Stomach (tissue), 9 donors: ENCODE data around the gene BBS1. TPM values are rescaled to one million over a fixed set of nuclear protein-coding genes. Genes with fewer than 3 reads are reported as not detected.
A peak's percentile ranks its signal among the peaks of the same experiment; 100 is the strongest.

ENCODE experiments used
- DNase-seq, 2 donors: peaks; one replicate each; pipeline versions ENCODE4 v3.0.0 to v3.0.0-alpha.2; 2013 to 2019
- H3K27ac ChIP-seq, 5 donors: fragments of 200-600 bp in 4 of 5; sonication (generic) in 4 of 5; one replicate each; pipeline ENCODE4 v1.5.1; 2013 to 2019; ENCODE audit warnings: mild to moderate bottlenecking in 1 of 5, moderate library complexity in 1 of 5
- H3K27me3 ChIP-seq, 3 donors: fragments of 200-600 bp; sonication (generic); one replicate each; pipeline ENCODE4 v1.5.1; 2017 to 2019; ENCODE audit warnings: mixed run types in 1 of 3
- H3K36me3 ChIP-seq, 4 donors: fragments of 200-600 bp; sonication (generic); 1 replicate in 3 of 4; 2 replicates in 1 of 4; pipeline ENCODE4 v1.5.1; 2016 to 2019
- H3K4me1 ChIP-seq, 4 donors: fragments of 200-600 bp; sonication (generic); one replicate each; pipeline ENCODE4 v1.5.1; 2016 to 2019
- H3K4me3 ChIP-seq, 4 donors: fragments of 200-600 bp; sonication (generic) in 3 of 4; one replicate each; pipeline ENCODE4 v1.5.1; 2016 to 2019; ENCODE audit warnings: mild to moderate bottlenecking in 1 of 4
- H3K9me3 ChIP-seq, 4 donors: fragments of 200-600 bp; sonication (generic); one replicate each; pipeline ENCODE4 v1.5.1; 2016 to 2019
- EP300 ChIP-seq: sonication (generic); formaldehyde crosslinking; IDR thresholded peaks from one replicate; pipeline ENCODE4 v1.6.1; 2017; ENCODE audit warnings: antibody characterized with exemption
- POLR2A ChIP-seq, 4 donors: fragments of 450-650 bp; IDR thresholded peaks; one replicate each; pipeline ENCODE4 v1.6.1; 2016; ENCODE audit warnings: antibody characterized with exemption in 4 of 4, control low read depth in 2 of 4, mild to moderate bottlenecking in 1 of 4, moderate library complexity in 1 of 4
- POLR2AphosphoS5 ChIP-seq, 3 donors: sonication (generic); formaldehyde crosslinking; IDR thresholded peaks; one replicate each; pipeline ENCODE4 v1.6.1; 2016; ENCODE audit warnings: antibody characterized with exemption in 3 of 3
- WGBS, 5 donors: extraction: QIAGEN DNeasy Blood & Tissue Kit in 3 of 5; methylation state at CpG; one replicate each; pipeline versions ENCODE4 v1.1.5 to v1.1.7; 2013 to 2018; 5-methylcytosine and 5-hydroxymethylcytosine counted together
- intact Hi-C: fragments of 100-400 bp; cut with DNase I; formaldehyde crosslinking; loops from one replicate; pipeline ENCODE4 v1.15.1; 2023; ENCODE audit warnings: low total_unique reads
- polyA plus RNA-seq, 3 donors: library from polyadenylated mRNA; stranded (reverse); fragments of 200-250 nt; gene quantifications; one replicate each; pipeline ENCODE4 v1.2.3, GENCODE V29; 2013
- total RNA-seq, 5 donors: library from RNA; depleted of rRNA; stranded (reverse); fragments of >200 nt; gene quantifications; one replicate each; pipeline versions ENCODE4 v1.1.0 to v1.2.3, GENCODE V29; 2014 to 2016
- TF ChIP-seq, protein P1 (sequence below), 7 experiments: fragments of 450-650 bp in 4 of 7; fragments of 200-600 bp in 3 of 7; sonication (generic) in 3 of 7; IDR thresholded peaks; one replicate each; pipeline ENCODE4 v1.5.1; 2016 to 2019; ENCODE audit warnings: antibody characterized with exemption in 7 of 7, control low read depth in 2 of 7, mild to moderate bottlenecking in 1 of 7
- donor health status: healthy with polysubstance abuse.
- donor health status: Bipolar disorder and iron deficiency.
- donor health status: healthy.

The BBS1 gene
- total and polyA plus RNA-seq, 8 donors = 12.3 to 138 (median 24.6) TPM

GRCh38 chr11:66510990-66511339 is 530 bp downstream of the BBS1 start:
- WGBS, 5 donors = 1 to 8% (median 5%) methylated on average over 5 of the region's 5 CpGs
- H3K4me3 ChIP-seq = peak overlapping the region; percentile 76 to 99 (median 88)
- peak overlapping the region in 3 of 5 donors; percentile 65 to 74 (median 73) for H3K27ac ChIP-seq

DNA sequence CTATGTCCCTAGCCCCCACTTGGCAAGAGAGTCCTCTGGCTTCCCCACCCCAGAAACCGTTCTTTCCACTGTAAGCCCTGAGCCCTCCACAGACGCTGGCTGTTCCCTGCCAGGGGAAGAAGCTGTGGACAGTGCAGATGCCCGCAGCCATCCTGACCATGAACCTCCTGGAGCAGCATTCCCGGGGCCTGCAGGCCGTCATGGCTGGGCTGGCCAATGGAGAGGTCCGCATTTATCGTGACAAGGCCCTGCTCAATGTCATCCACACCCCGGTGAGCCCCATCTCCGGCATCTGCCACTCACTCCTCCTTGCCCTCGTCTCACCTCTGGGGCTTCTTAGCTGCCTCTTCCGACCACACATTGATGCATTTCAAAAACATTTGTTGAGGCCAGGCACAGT is 13.2 kb downstream of the BBS1 start:
- H3K27me3 ChIP-seq = no peaks in the 10 kb centered on the region
- DNase-seq = no peak
- no peaks in the 10 kb centered on the region for H3K9me3 ChIP-seq
- TF ChIP-seq POLR2AphosphoS5 (IDR thresholded peaks at IDR 0.05) = no peak
- TF ChIP-seq POLR2A (IDR thresholded peaks at IDR 0.05) = no peak
- TF ChIP-seq, protein P1, sequence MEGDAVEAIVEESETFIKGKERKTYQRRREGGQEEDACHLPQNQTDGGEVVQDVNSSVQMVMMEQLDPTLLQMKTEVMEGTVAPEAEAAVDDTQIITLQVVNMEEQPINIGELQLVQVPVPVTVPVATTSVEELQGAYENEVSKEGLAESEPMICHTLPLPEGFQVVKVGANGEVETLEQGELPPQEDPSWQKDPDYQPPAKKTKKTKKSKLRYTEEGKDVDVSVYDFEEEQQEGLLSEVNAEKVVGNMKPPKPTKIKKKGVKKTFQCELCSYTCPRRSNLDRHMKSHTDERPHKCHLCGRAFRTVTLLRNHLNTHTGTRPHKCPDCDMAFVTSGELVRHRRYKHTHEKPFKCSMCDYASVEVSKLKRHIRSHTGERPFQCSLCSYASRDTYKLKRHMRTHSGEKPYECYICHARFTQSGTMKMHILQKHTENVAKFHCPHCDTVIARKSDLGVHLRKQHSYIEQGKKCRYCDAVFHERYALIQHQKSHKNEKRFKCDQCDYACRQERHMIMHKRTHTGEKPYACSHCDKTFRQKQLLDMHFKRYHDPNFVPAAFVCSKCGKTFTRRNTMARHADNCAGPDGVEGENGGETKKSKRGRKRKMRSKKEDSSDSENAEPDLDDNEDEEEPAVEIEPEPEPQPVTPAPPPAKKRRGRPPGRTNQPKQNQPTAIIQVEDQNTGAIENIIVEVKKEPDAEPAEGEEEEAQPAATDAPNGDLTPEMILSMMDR (IDR thresholded peaks at IDR 0.05) = no peak
- TF ChIP-seq EP300 = no peak
- no peak overlapping the region for H3K4me3 ChIP-seq
- 92 to 97% (median 94%) methylated on average over 11 of the region's 11 CpGs for WGBS, 5 donors
- no peaks in the 10 kb centered on the region for H3K4me1 ChIP-seq
- H3K36me3 ChIP-seq = peaks cover 28 to 90% (median 84%) of the 10 kb centered on the region in 4 donors
- intact Hi-C loops = no loop called here
- H3K27ac ChIP-seq = no peak overlapping the region

More at GRCh38 chr11:66510990-66511339, 530 bp downstream of the BBS1 start:
- DNase-seq = no peak
- no peak for TF ChIP-seq POLR2AphosphoS5 (IDR thresholded peaks at IDR 0.05)
- TF ChIP-seq, protein P1 (IDR thresholded peaks at IDR 0.05) = no peak
- TF ChIP-seq POLR2A (IDR thresholded peaks at IDR 0.05) = no peak
- no peak for TF ChIP-seq EP300
- no peaks in the 10 kb centered on the region for H3K9me3 ChIP-seq
- no peaks in the 10 kb centered on the region for H3K27me3 ChIP-seq
- H3K4me1 ChIP-seq = peaks cover 8 to 31% (median 15%) of the 10 kb centered on the region in 4 donors
- intact Hi-C loops = no loop called here
- peaks cover 0 to 53% (median 48%) of the 10 kb centered on the region in 4 donors for H3K36me3 ChIP-seq

DNA sequence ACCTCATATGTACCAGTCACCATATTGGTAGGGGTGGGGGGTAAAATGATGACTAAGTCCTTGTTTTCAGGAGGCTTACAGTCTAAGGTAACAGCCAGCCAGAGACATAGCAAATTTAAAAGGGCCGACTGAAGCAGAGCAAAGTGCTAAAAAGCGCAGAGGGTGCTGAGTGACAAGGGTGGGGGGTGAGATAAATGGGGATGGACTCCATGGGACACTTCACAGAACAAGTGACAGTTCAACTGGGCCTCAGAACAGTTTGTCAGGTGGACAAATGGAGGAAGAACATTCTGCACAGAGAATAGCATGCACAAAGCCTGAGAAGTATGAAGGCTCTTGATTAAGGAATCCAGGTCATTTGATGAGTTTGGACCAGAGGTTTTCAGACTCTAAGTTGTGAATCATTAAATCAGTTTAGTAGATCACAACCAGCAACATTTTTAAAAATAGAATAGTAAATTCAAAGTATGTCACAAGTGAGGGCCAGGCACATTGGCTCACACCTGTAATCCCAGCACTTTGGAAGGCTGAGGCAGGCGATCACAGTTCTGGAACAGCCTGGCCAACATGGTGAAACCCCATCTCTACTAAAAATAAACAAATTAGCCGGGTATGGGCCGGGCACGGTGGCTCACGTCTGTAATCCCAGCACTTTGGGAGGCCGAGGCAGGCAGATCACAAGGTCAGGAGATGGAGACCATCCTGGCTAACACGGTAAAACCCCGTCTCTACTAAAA is 14.0 kb downstream of the BBS1 start:
- Histone ChIP-seq H3K36me3 (peaks cover 27 to 89% (median 83%) of the 10 kb centered on the region in 4 donors), H3K27me3 (no peaks in the 10 kb centered on the region), H3K4me1 (no peaks in the 10 kb centered on the region), H3K4me3 (no peak overlapping the region), H3K27ac (no peak overlapping the region), H3K9me3 (no peaks in the 10 kb centered on the region)
- TF ChIP-seq POLR2AphosphoS5 (IDR thresholded peaks at IDR 0.05) (no peak), EP300 (no peak), POLR2A (IDR thresholded peaks at IDR 0.05) (no peak)
- TF ChIP-seq, protein P1 (IDR thresholded peaks at IDR 0.05) = no peak
- DNase-seq = no peak
- 85 to 95% (median 88%) methylated on average over 8 to 10 of the region's 10 CpGs for WGBS, 5 donors
- intact Hi-C loops = no loop called here

DNA sequence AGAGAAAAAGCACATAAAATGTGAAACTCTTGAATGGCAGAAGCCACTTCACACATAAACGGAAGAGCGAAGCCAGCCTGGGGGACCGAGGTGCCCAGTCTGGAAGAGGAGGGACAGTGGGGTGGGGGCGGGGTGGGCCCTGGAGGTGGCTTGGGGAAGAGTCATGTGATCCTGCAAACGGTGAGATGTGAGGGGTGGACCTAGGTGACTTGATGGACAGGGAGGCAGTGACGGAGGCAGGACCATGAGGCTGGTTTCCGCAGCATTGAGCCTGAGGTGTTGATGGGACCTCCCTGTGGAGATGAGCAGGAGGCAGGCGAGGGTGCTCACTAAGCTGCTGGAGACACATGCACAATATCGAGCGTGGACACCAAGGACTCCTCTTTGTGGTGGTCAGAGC is 18.6 kb downstream of the BBS1 start:
- no peak for DNase-seq
- intact Hi-C loops = no loop called here

More for the DNA sequence above, 18.6 kb downstream of the BBS1 start:
- TF ChIP-seq POLR2A (IDR thresholded peaks at IDR 0.05) (no peak), EP300 (no peak), POLR2AphosphoS5 (IDR thresholded peaks at IDR 0.05) (no peak)
- TF ChIP-seq, protein P1 (IDR thresholded peaks at IDR 0.05) = no peak
- H3K4me1 ChIP-seq = no peaks in the 10 kb centered on the region
- no peaks in the 10 kb centered on the region for H3K9me3 ChIP-seq
- H3K4me3 ChIP-seq = no peak overlapping the region
- WGBS, 5 donors = 76 to 82% (median 79%) methylated on average over 10 of the region's 10 CpGs
- H3K27me3 ChIP-seq = no peaks in the 10 kb centered on the region
- H3K27ac ChIP-seq = no peak overlapping the region
- peaks cover 0 to 89% (median 81%) of the 10 kb centered on the region in 4 donors for H3K36me3 ChIP-seq
